Neuron (in vitro differentiated cells): ENCODE data around the gene FBXO7.

ENCODE experiments used
- H2AFZ ChIP-seq: one replicate; pipeline ENCODE4 v1.6.1; 2013; ENCODE audit warnings: low read depth, mild to moderate bottlenecking, inconsistent platforms, low read length, moderate library complexity
- H3K27me3 ChIP-seq: one replicate; pipeline ENCODE4 v1.6.1; 2013; ENCODE audit warnings: low read length; ENCODE audit not compliant: insufficient read depth
- H3K36me3 ChIP-seq: one replicate; pipeline ENCODE4 v1.6.1; 2013; ENCODE audit warnings: low read length; ENCODE audit not compliant: insufficient read depth
- H3K4me1 ChIP-seq: one replicate; pipeline ENCODE4 v1.6.1; 2013; ENCODE audit warnings: low read length; ENCODE audit not compliant: insufficient read depth
- H3K4me3 ChIP-seq: 2 replicates; pipeline ENCODE4 v1.5.1; 2013; ENCODE audit warnings: mild to moderate bottlenecking, low read length, moderate library complexity
- H3K9me3 ChIP-seq: one replicate; pipeline ENCODE4 v1.6.1; 2013; ENCODE audit warnings: low read length

The FBXO7 gene

GRCh38 chr22:32474635-32475467, at the start of gene FBXO7:
Gene FBXO7 (plus strand): TSS chr22:32474811. CDS start chr22:32475003, 192 bp downstream.
- H3K4me1 ChIP-seq: peaks cover 25% of the 10 kb centered on the region
- H3K27me3 ChIP-seq: no peaks in the 10 kb centered on the region
- H3K9me3 ChIP-seq: no peaks in the 10 kb centered on the region
- peak within 1 kb of the TSS; percentile 97 for H3K4me3 ChIP-seq
- H2AFZ ChIP-seq: peak within 1 kb of the TSS; percentile 82
- H3K36me3 ChIP-seq: no peaks in the 10 kb centered on the region

GRCh38 chr22:32426881-32427280, 47.7 kb upstream of the FBXO7 start:
- no peaks in the 10 kb centered on the region for H3K9me3 ChIP-seq

GRCh38 chr22:32430352-32430751, 44.3 kb upstream of the FBXO7 start:
- no peaks in the 10 kb centered on the region for H3K36me3 ChIP-seq
- H3K27me3 ChIP-seq: peaks cover under 1% of the 10 kb centered on the region
- H3K4me1 ChIP-seq: no peaks in the 10 kb centered on the region
- no peaks in the 10 kb centered on the region for H3K9me3 ChIP-seq
- no peak overlapping the region for H3K4me3 ChIP-seq
- H2AFZ ChIP-seq: no peak overlapping the region

More at GRCh38 chr22:32426881-32427280, 47.7 kb upstream of the FBXO7 start:
- no peaks in the 10 kb centered on the region for H3K4me1 ChIP-seq
- H3K27me3 ChIP-seq: peaks cover 5% of the 10 kb centered on the region
- no peak overlapping the region for H3K4me3 ChIP-seq
- H3K36me3 ChIP-seq: no peaks in the 10 kb centered on the region
- H2AFZ ChIP-seq: no peak overlapping the region

- H2AFZ ChIP-seq: no peak overlapping the region
- no peaks in the 10 kb centered on the region for H3K9me3 ChIP-seq
- no peak overlapping the region for H3K4me3 ChIP-seq
- H3K4me1 ChIP-seq: no peaks in the 10 kb centered on the region
- no peaks in the 10 kb centered on the region for H3K36me3 ChIP-seq
- H3K27me3 ChIP-seq: peaks cover 17% of the 10 kb centered on the region
These were observed 30.5 kb upstream of the FBXO7 start for GRCh38 chr22:32444068-32444467.

- Histone ChIP-seq H3K36me3 (no peaks in the 10 kb centered on the region), H3K4me1 (no peaks in the 10 kb centered on the region), H2AFZ (no peak overlapping the region), H3K4me3 (no peak overlapping the region), H3K27me3 (peaks cover 15% of the 10 kb centered on the region), H3K9me3 (no peaks in the 10 kb centered on the region)
These were observed 28.3 kb upstream of the FBXO7 start for GRCh38 chr22:32446321-32446720.

GRCh38 chr22:32448980-32449379, 25.6 kb upstream of the FBXO7 start:
- Histone ChIP-seq H3K4me1 (no peaks in the 10 kb centered on the region), H3K4me3 (no peak overlapping the region), H2AFZ (no peak overlapping the region), H3K9me3 (no peaks in the 10 kb centered on the region), H3K36me3 (no peaks in the 10 kb centered on the region), H3K27me3 (peaks cover 4% of the 10 kb centered on the region)

- Histone ChIP-seq H3K4me3 (no peak overlapping the region), H3K36me3 (no peaks in the 10 kb centered on the region), H3K9me3 (no peaks in the 10 kb centered on the region), H3K27me3 (peaks cover 2% of the 10 kb centered on the region), H3K4me1 (no peaks in the 10 kb centered on the region), H2AFZ (no peak overlapping the region)
These were observed 17.6 kb upstream of the FBXO7 start for GRCh38 chr22:32457031-32457430.

GRCh38 chr22:32462452-32462851, 12.2 kb upstream of the FBXO7 start:
- peaks cover 5% of the 10 kb centered on the region for H3K27me3 ChIP-seq
- no peaks in the 10 kb centered on the region for H3K36me3 ChIP-seq
- H3K9me3 ChIP-seq: no peaks in the 10 kb centered on the region

GRCh38 chr22:32465661-32466060, 8.9 kb upstream of the FBXO7 start:
- Histone ChIP-seq H3K4me3 (no peak overlapping the region), H3K27me3 (peaks cover 3% of the 10 kb centered on the region), H3K9me3 (no peaks in the 10 kb centered on the region)

More at GRCh38 chr22:32462452-32462851, 12.2 kb upstream of the FBXO7 start:
- H2AFZ ChIP-seq: no peak overlapping the region
- no peak overlapping the region for H3K4me3 ChIP-seq
- no peaks in the 10 kb centered on the region for H3K4me1 ChIP-seq

GRCh38 chr22:32466496-32466895, 8.1 kb upstream of the FBXO7 start:
- H2AFZ ChIP-seq: no peak overlapping the region
- peaks cover 8% of the 10 kb centered on the region for H3K4me1 ChIP-seq
- H3K27me3 ChIP-seq: peaks cover 3% of the 10 kb centered on the region
- no peak overlapping the region for H3K4me3 ChIP-seq
- no peaks in the 10 kb centered on the region for H3K9me3 ChIP-seq
- H3K36me3 ChIP-seq: no peaks in the 10 kb centered on the region

More at GRCh38 chr22:32465661-32466060, 8.9 kb upstream of the FBXO7 start:
- Histone ChIP-seq H3K4me1 (peaks cover 8% of the 10 kb centered on the region), H3K36me3 (no peaks in the 10 kb centered on the region), H2AFZ (no peak overlapping the region)

GRCh38 chr22:32469799-32470212, 4.8 kb upstream of the FBXO7 start:
- no peak overlapping the region for H3K4me3 ChIP-seq
- H3K36me3 ChIP-seq: no peaks in the 10 kb centered on the region

GRCh38 chr22:32473388-32473952, 1.1 kb upstream of the FBXO7 start:
- H2AFZ ChIP-seq: peak overlapping the region; percentile 74
- no peaks in the 10 kb centered on the region for H3K36me3 ChIP-seq
- H3K27me3 ChIP-seq: no peaks in the 10 kb centered on the region
- no peaks in the 10 kb centered on the region for H3K9me3 ChIP-seq
- peak overlapping the region; percentile 97 for H3K4me3 ChIP-seq
- H3K4me1 ChIP-seq: peaks cover 30% of the 10 kb centered on the region

More at GRCh38 chr22:32469799-32470212, 4.8 kb upstream of the FBXO7 start:
- Histone ChIP-seq H3K4me1 (peaks cover 13% of the 10 kb centered on the region), H2AFZ (no peak overlapping the region), H3K27me3 (peaks cover 3% of the 10 kb centered on the region), H3K9me3 (no peaks in the 10 kb centered on the region)

GRCh38 chr22:32475468-32476010, 928 bp downstream of the FBXO7 start:
- H3K27me3 ChIP-seq: no peaks in the 10 kb centered on the region
- peak overlapping the region; percentile 97 for H3K4me3 ChIP-seq
- H3K4me1 ChIP-seq: peaks cover 22% of the 10 kb centered on the region
- peak overlapping the region; percentile 82 for H2AFZ ChIP-seq
- H3K9me3 ChIP-seq: no peaks in the 10 kb centered on the region
- no peaks in the 10 kb centered on the region for H3K36me3 ChIP-seq
